ENCODE measurements around the gene CCDC183. TPM values are rescaled to one million over a fixed set of nuclear protein-coding genes. Genes with fewer than 3 reads are reported as not detected.

Gene CCDC183
- total RNA-seq, 1 donor: under 0.01 TPM

- H3K4me1 ChIP-seq (ENCODE audit: insufficient read depth, low read length): peaks cover 15% of the 10 kb centered on the region
- no peak for TF ChIP-seq CTCF (IDR thresholded peaks at IDR 0.05; ENCODE audit: extremely low read depth, low read depth, low read length)
- no peaks in the 10 kb centered on the region for H3K9me3 ChIP-seq (ENCODE audit: low read depth, low read length)
- no peak overlapping the region for H3K4me2 ChIP-seq (ENCODE audit: insufficient read depth, low read length)
- H3K27ac ChIP-seq (ENCODE audit: low read depth, low read length): no peak overlapping the region
- DNase-seq (ENCODE audit: insufficient read length, low spot score, missing footprints): no peak
- H3K27me3 ChIP-seq (ENCODE audit: insufficient read depth, low read length): no peaks in the 10 kb centered on the region
- H3K4me3 ChIP-seq (ENCODE audit: insufficient read depth, low read length): no peak overlapping the region
- no peak overlapping the region for H2AFZ ChIP-seq (ENCODE audit: low read length)
- peaks cover 11% of the 10 kb centered on the region for H3K79me2 ChIP-seq (ENCODE audit: insufficient read depth, low read length)
- peaks cover 6% of the 10 kb centered on the region for H3K36me3 ChIP-seq (ENCODE audit: insufficient read depth, low read length)
- H4K20me1 ChIP-seq (ENCODE audit: insufficient read depth, low read length): peaks cover 18% of the 10 kb centered on the region
These were observed 6.6 kb upstream of the CCDC183 start for GRCh38 chr9:136789523-136789937.

GRCh38 chr9:136790640-136791515, 5.3 kb upstream of the CCDC183 start, which contains the start of gene TMEM141:
TSS of gene TMEM141 (plus strand) at chr9:136791344. CDS start at chr9:136791371, 27 bp downstream.
- Histone ChIP-seq H3K4me2 (ENCODE audit: insufficient read depth, low read length) (peak within 1 kb of the TSS; percentile 99), H4K20me1 (ENCODE audit: insufficient read depth, low read length) (peaks cover 18% of the 10 kb centered on the region), H3K9me3 (ENCODE audit: low read depth, low read length) (no peaks in the 10 kb centered on the region), H3K4me3 (ENCODE audit: insufficient read depth, low read length) (peak within 1 kb of the TSS; percentile 97), H3K36me3 (ENCODE audit: insufficient read depth, low read length) (peaks cover 6% of the 10 kb centered on the region), H3K27me3 (ENCODE audit: insufficient read depth, low read length) (peaks cover 4% of the 10 kb centered on the region), H3K79me2 (ENCODE audit: insufficient read depth, low read length) (peaks cover 11% of the 10 kb centered on the region), H3K4me1 (ENCODE audit: insufficient read depth, low read length) (peaks cover 15% of the 10 kb centered on the region), H3K27ac (ENCODE audit: low read depth, low read length) (peak within 1 kb of the TSS; percentile 68), H2AFZ (ENCODE audit: low read length) (peak within 1 kb of the TSS; percentile 85)
- DNase-seq (ENCODE audit: insufficient read length, low spot score, missing footprints): peak; percentile 100
- TF ChIP-seq CTCF (IDR thresholded peaks at IDR 0.05; ENCODE audit: extremely low read depth, low read depth, low read length): no peak

- peak overlapping the region; percentile 68 for H3K27ac ChIP-seq (ENCODE audit: low read depth, low read length)
- H3K4me2 ChIP-seq (ENCODE audit: insufficient read depth, low read length): peak overlapping the region; percentile 99
- H3K9me3 ChIP-seq (ENCODE audit: low read depth, low read length): no peaks in the 10 kb centered on the region
- H3K36me3 ChIP-seq (ENCODE audit: insufficient read depth, low read length): peaks cover 6% of the 10 kb centered on the region
- H3K27me3 ChIP-seq (ENCODE audit: insufficient read depth, low read length): peaks cover 11% of the 10 kb centered on the region
- peak overlapping the region; percentile 97 for H3K4me3 ChIP-seq (ENCODE audit: insufficient read depth, low read length)
- peak; percentile 90 for TF ChIP-seq CTCF (IDR thresholded peaks at IDR 0.05; ENCODE audit: extremely low read depth, low read depth, low read length)
- H3K79me2 ChIP-seq (ENCODE audit: insufficient read depth, low read length): peaks cover 11% of the 10 kb centered on the region
- peaks cover 15% of the 10 kb centered on the region for H3K4me1 ChIP-seq (ENCODE audit: insufficient read depth, low read length)
- H4K20me1 ChIP-seq (ENCODE audit: insufficient read depth, low read length): peaks cover 18% of the 10 kb centered on the region
- peak overlapping the region; percentile 85 for H2AFZ ChIP-seq (ENCODE audit: low read length)
- peak; percentile 87 for DNase-seq (ENCODE audit: insufficient read length, low spot score, missing footprints)
These were observed 4.4 kb upstream of the CCDC183 start for GRCh38 chr9:136791516-136792276.

Measured in osteoblast (primary cell).